LHCN-M2 (cell line): Measurements from ENCODE around the gene BACE2. TPM values are rescaled to one million over a fixed set of nuclear protein-coding genes. Genes with fewer than 3 reads are reported as not detected.

Experiments
- DNase-seq: peaks from one replicate; pipeline ENCODE4 v3.0.0-alpha.2; 2012; ENCODE audit warnings: low read depth
- total RNA-seq: library from RNA; depleted of rRNA; stranded (reverse); fragments of >200 nt; gene quantifications from 2 replicates; pipeline ENCODE4 v1.2.3, GENCODE V29; 2014; rRNA removed

BACE2 gene
- total RNA-seq, 1 experiment from 2014 or later: 14.4 TPM

- DNase-seq: no peak
These were observed 154.0 kb downstream of the BACE2 start for GRCh38 chr21:41321908-41322495.

- DNase-seq: no peak
These were observed 154.8 kb downstream of the BACE2 start for GRCh38 chr21:41322496-41323382.

GRCh38 chr21:41325138-41325912 is 157.4 kb downstream of the BACE2 start:
- no peak for DNase-seq

GRCh38 chr21:41326414-41327080 is 158.6 kb downstream of the BACE2 start:
- DNase-seq: no peak

- DNase-seq: no peak
These were observed 159.8 kb downstream of the BACE2 start for GRCh38 chr21:41327753-41328152.

- no peak for DNase-seq
These were observed 161.0 kb downstream of the BACE2 start for GRCh38 chr21:41328660-41329607.

Other genes starting within 250 kb of the BACE2 start
- gene FAM3B, start 148.6 kb downstream of the BACE2 start, total RNA-seq: not detected in 2 replicates
- 0.26 and 0.69 TPM in 2 replicates for gene MX2, start 193.9 kb downstream of the BACE2 start, total RNA-seq